Stimulated activated effector memory CD8-positive, alpha-beta T cell treated with anti-CD3 and anti-CD28 coated beads, Interleukin-12 subunit alpha, Interleukin-12 subunit beta, amount 100 ng/mL, for 72 hours (primary cell): ENCODE data around the gene HPCAL4.
A peak's percentile ranks its signal among the peaks of the same experiment; 100 is the strongest.

Experiments
- ATAC-seq: fragments of 150-1000 bp; cut with Tn5 transposase; 2 replicates; pipeline ENCODE4 v1.10.0; 2021
- DNase-seq, 2 donors: peaks; one replicate each; pipeline ENCODE4 v3.0.0; 2021 to 2022; ENCODE audit warnings: low spot score in 2 of 2
- H3K27ac Mint-ChIP-seq: one replicate; pipeline ENCODE4 v1.8.0; 2022; ENCODE audit warnings: mild to moderate bottlenecking, mixed read lengths
- H3K36me3 Mint-ChIP-seq: one replicate; pipeline ENCODE4 v1.8.0; 2022; ENCODE audit warnings: mild to moderate bottlenecking, mixed read lengths
- H3K4me1 Mint-ChIP-seq: one replicate; pipeline ENCODE4 v1.8.0; 2022; ENCODE audit warnings: mixed read lengths
- H3K4me3 Mint-ChIP-seq: one replicate; pipeline ENCODE4 v1.8.0; 2022; ENCODE audit warnings: mild to moderate bottlenecking, mixed read lengths
- H3K9me3 Mint-ChIP-seq: one replicate; pipeline ENCODE4 v1.8.0; 2022; ENCODE audit warnings: mixed read lengths

HPCAL4 gene

DNA sequence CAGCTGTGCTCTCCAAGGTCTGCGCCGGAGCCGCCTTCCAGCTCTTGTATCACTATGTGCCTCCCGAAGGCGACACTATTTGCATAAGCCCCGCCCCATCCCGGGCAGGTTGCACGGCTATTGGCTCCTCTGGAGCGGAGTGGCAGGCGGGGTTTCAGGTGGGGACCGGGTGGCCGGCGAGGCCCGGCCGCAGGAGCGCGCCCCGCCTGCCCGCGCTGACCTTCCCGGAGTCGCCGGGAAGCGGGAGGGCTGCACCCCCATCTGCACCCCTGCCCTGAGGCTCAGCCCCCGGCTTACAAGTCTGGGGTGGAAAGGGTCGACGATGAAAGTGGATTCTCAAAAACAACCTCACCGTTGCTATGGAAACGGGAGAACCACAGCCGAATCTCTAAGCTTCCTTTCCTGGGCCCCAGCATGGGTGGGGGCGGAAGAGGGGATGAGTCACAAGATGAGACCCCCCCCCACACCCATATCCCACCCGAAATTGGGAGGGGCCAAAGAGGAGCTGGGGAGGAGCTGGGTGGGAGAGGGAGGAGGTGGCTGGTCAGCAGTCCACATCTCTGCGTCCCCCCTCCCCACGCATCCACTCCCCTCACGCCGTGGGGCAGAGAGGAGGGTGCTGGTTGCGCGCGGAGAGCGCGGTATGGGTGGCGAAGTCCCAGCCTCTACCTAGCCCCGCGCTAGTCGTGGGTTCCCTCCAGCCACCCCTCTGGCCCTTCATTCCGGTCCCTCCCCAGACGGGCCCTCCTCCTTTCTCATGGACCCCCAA is at the start of gene HPCAL4:
TSS of gene HPCAL4 (minus strand) at position 51 of the 769 bp plus-strand sequence. CDS start 6,830 bp downstream, outside the sequence.
- Mint-ChIP-seq H3K9me3 (no peaks in the 10 kb centered on the region), H3K4me1 (peaks cover 22% of the 10 kb centered on the region), H3K27ac (peak within 1 kb of the TSS; percentile 53), H3K36me3 (no peaks in the 10 kb centered on the region), H3K4me3 (peak within 1 kb of the TSS; percentile 75)
- peak; percentile 70 to 92 for DNase-seq
- ATAC-seq = peak; percentile 95

DNA sequence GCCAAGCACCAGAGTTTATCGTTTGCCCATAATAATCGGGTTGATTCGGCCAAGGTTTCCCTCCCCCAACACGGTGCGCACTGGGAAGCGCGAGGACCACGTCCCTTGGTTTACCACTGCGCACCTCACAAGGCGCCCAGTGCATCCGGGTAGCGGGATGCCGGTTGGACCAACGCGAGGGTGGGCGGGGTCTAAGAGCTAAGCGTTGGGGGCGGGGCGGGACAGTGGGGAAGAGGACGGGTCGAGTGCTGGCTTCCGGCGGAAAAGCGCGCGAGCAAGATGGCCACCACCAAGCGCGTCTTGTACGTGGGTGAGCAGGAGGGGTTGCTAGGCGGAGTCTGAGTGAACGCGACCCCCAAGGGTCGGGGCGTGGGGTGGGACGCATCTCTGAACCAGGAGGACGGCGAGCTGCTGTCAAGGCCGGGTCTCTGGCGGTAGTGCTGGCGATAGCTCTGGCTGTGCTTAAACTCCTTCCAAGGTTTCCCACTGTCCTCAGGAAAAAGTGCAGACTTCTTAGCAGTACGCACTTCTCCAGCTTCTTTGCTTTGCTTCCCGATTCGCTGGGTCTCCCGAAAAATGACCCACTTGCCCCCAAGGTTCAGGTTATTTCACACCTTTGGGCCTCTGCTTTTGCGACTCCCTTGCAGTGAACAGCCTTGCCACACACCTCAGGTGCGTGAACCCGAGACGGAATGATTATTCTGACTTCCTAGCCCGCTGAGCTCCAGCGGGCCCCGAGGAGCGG is 47.6 kb upstream of the HPCAL4 start, which contains the start of gene PPIE:
TSS of gene PPIE (plus strand) at position 261 of the 745 bp plus-strand sequence. CDS start at position 280, 19 bp downstream.
- H3K4me1 Mint-ChIP-seq = peaks cover 38% of the 10 kb centered on the region
- no peaks in the 10 kb centered on the region for H3K9me3 Mint-ChIP-seq
- H3K36me3 Mint-ChIP-seq = peaks cover 43% of the 10 kb centered on the region
- DNase-seq = peak; percentile 78 to 92
- peak; percentile 98 for ATAC-seq
- H3K4me3 Mint-ChIP-seq = peak within 1 kb of the TSS; percentile 89
- H3K27ac Mint-ChIP-seq = peak within 1 kb of the TSS; percentile 95

DNA sequence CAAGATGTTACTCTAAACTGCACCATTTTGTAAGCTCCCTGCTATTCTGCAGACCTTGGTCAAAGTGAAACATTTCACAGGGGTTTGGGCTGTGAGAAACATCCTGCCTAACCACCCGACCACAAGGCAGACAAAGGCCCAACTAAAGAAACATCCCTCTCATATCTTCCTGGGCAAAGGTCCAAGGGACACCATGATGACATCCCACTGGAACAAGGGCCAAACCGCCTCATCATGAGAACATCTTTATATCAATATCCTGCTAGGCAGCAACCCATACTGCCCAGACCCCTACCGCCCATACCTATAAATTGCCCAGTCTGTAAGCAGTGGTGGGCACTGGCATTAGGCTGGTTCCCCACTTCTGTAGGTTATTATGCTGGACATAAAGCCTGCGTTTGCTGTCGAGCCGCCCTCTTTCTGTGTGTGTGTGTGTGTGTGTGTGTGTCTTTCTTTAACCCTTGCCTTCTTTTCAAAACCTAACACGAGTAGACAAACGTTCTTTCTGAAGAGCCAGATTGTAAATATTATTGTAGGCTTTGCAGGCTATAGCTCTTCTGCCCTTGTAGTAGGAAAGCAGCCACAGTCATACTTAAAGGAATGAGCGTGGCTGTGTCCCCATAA is 46.4 kb upstream of the HPCAL4 start:
- no peaks in the 10 kb centered on the region for H3K9me3 Mint-ChIP-seq
- no peak overlapping the region for H3K27ac Mint-ChIP-seq
- ATAC-seq (no peak), DNase-seq (peak in 1 of 2 donors; percentile 59)
- H3K4me1 Mint-ChIP-seq = peaks cover 38% of the 10 kb centered on the region
- peak overlapping the region; percentile 89 for H3K4me3 Mint-ChIP-seq
- peaks cover 32% of the 10 kb centered on the region for H3K36me3 Mint-ChIP-seq

DNA sequence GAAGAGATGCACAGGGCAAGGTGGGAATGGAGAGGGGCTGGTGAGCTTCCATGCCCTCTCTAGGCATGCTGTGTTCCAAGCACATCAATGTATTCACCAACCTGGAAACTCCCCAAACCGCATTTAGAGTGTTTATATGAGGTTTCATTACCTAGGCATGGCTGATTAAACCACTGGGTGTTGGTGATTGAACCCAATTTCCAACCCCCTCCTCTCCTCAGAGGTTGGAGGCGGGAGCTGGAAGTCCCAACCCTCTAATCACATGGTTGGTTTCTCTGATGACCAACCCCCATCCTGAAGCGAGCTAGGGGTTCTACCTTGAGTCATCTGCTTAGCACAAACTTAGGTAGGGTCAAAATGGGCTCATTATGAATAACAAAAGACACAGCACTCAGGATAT is 44.5 kb upstream of the HPCAL4 start:
- DNase-seq (no peak), ATAC-seq (no peak)
- Mint-ChIP-seq H3K27ac (no peak overlapping the region), H3K4me1 (peaks cover 38% of the 10 kb centered on the region), H3K36me3 (peaks cover 13% of the 10 kb centered on the region), H3K9me3 (no peaks in the 10 kb centered on the region), H3K4me3 (no peak overlapping the region)

DNA sequence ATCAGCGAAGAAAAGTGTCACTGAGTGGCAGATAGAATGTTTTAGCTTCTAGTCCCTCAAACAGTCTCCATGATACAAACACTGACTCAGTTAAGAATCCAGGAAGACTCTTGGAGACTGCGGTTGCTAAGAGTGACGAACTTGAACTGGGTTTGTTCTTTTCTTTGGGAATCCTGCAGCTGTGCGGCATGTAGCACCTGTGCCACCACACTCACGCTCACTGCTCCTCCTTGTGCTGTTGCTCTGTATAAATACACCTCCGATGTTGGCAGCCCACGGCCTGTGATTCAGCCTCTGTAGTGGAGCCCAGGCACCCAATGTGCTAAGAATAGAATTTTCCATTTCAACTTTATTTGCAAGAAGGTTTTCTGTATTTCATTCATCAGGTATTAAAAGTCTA is 41.9 kb upstream of the HPCAL4 start:
- ATAC-seq = no peak
- H3K4me3 Mint-ChIP-seq = no peak overlapping the region
- H3K27ac Mint-ChIP-seq = no peak overlapping the region
- DNase-seq = no peak
- H3K4me1 Mint-ChIP-seq = peaks cover 27% of the 10 kb centered on the region
- H3K9me3 Mint-ChIP-seq = no peaks in the 10 kb centered on the region
- H3K36me3 Mint-ChIP-seq = no peaks in the 10 kb centered on the region

DNA sequence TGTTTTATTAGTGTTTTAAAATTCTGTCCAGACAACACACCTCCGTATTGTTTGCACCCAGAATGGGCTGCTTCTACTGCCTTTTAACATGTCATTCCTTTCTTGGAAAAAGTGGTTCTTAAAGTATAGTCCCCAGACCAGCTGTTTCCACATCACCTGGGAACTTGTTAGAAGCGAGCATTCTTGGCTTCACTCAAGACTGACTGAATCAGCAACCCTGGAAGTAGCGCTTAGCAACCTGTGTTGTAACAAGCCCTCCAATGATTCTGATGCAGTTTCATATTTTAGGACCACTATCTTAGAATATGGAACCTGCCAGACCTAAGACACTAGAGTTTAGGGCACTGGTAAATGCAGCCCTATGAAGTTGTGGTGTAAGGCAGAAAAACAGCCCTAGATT is 41.5 kb upstream of the HPCAL4 start:
- H3K36me3 Mint-ChIP-seq = no peaks in the 10 kb centered on the region
- DNase-seq (no peak), ATAC-seq (no peak)
- no peaks in the 10 kb centered on the region for H3K9me3 Mint-ChIP-seq
- no peak overlapping the region for H3K27ac Mint-ChIP-seq
- no peak overlapping the region for H3K4me3 Mint-ChIP-seq
- peaks cover 25% of the 10 kb centered on the region for H3K4me1 Mint-ChIP-seq

DNA sequence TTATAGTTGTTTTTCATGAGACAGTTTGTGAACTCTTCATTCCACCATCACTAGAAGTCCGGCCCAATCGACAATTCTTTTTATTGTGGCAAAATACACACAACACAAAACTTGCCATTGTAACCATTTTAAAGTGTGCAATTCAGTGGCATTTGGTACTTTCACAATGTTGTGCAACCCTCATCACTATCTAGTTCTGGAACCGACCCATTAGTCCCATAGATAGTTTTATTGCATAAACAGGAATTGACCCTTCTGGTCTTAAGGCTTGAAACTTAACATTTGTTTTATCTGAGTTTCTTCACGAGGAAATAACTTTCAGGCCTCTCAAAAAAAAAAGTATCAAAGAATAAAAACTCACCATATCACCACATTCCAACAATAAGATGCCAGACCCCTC is 38.6 kb upstream of the HPCAL4 start:
- ATAC-seq = no peak
- Mint-ChIP-seq H3K4me3 (no peak overlapping the region), H3K4me1 (peaks cover 11% of the 10 kb centered on the region), H3K36me3 (no peaks in the 10 kb centered on the region), H3K27ac (no peak overlapping the region), H3K9me3 (no peaks in the 10 kb centered on the region)
- DNase-seq = no peak

DNA sequence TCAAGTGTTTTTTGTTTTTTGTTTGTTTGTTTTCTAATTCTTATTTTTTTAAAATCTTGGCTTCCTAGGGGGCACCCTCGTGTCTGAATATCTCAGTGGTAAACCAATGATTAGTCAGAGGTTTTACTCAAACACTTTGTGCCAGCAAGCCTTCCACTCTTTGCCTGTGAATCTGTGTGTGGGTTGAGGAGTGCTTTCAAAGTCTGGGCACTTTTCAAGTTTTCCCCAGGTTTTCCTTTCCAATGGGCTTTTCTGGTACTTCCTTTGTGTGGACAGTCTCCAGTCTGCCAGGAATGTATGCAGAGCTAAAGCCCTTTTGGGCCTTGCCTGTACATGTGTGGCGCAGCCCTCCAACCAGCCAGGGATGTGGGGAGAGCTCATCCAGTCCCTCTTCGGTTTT is 37.8 kb upstream of the HPCAL4 start:
- no peak overlapping the region for H3K4me3 Mint-ChIP-seq
- peaks cover 11% of the 10 kb centered on the region for H3K4me1 Mint-ChIP-seq
- no peaks in the 10 kb centered on the region for H3K36me3 Mint-ChIP-seq
- no peaks in the 10 kb centered on the region for H3K9me3 Mint-ChIP-seq
- no peak for DNase-seq
- ATAC-seq = peak; percentile 49
- no peak overlapping the region for H3K27ac Mint-ChIP-seq

DNA sequence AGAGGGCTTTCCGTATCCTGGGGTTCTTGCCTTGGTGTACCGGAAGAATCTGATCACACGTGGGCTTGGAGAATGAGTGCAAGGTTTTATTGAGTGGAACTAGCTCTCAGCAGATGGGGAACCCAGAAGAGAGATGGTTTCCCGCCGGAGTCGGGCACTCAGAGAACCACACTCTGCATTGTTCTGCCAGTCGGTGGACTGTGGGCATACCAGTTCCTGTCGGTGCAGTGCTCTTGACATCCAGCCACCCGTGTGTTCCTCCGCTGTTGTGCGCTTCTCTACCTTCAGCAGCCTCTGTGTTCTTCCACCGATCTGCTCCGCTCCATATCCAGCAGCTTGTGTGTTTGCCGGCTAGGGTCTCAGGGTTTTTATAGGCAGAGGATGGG is 36.7 kb upstream of the HPCAL4 start:
- ATAC-seq = no peak
- Mint-ChIP-seq H3K4me3 (no peak overlapping the region), H3K27ac (no peak overlapping the region), H3K36me3 (no peaks in the 10 kb centered on the region), H3K4me1 (peaks cover 11% of the 10 kb centered on the region), H3K9me3 (no peaks in the 10 kb centered on the region)
- DNase-seq = no peak

DNA sequence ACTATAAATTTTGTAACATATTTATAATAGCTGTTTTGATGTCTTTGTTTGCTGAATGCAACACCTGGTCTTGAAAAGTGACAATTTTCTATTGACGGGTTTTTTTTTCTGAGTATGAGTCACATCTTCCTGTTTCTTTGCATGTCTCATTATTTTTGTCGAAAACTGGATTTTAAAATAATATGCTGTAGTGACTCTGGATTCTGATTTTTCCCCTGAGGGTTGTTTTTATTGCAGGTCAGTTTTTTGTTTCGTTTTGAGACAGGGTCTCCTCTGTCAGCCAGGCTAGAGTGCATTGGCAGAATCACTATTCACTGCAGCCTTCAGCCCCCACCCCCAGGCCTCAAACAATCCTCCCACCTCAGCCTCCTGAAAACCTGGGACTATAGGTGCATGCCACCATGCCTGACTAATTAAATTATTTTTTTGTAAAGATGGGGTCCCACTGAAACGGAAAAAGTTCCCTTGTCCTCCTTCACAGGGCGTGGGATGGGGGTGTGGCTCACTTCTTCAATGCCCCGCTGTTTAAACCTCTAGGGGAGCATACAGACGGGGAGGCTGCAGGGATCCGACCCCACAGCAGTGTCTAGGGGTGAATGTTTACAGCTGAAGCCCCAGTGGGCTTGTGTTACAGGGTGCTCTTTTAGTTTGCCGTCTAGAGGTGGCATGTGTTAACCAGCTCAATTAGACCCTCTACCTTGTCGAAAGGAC is 36.1 kb upstream of the HPCAL4 start:
- no peak for DNase-seq
- Mint-ChIP-seq H3K4me1 (peaks cover 11% of the 10 kb centered on the region), H3K4me3 (no peak overlapping the region), H3K9me3 (no peaks in the 10 kb centered on the region), H3K27ac (no peak overlapping the region), H3K36me3 (no peaks in the 10 kb centered on the region)
- ATAC-seq = no peak

DNA sequence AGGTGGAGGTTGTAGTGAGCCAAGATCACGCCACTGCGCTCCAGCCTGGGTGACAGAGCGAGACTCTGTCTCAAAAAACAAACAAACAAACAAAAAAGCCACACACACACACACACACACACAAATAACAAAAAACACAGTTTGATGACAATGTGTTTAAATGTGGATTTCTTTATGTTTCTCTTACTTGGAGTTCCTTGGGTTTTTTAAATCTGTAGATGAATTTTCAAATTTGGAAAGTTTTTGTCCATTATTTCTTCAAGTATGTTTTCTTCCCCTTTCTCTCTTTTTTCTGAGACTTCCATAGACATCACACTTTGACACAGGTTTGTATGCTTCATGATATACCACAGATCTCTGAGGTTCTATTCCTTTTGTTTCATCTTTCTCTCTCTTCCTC is 35.4 kb upstream of the HPCAL4 start:
- Mint-ChIP-seq H3K36me3 (no peaks in the 10 kb centered on the region), H3K27ac (no peak overlapping the region)
- DNase-seq = no peak

DNA sequence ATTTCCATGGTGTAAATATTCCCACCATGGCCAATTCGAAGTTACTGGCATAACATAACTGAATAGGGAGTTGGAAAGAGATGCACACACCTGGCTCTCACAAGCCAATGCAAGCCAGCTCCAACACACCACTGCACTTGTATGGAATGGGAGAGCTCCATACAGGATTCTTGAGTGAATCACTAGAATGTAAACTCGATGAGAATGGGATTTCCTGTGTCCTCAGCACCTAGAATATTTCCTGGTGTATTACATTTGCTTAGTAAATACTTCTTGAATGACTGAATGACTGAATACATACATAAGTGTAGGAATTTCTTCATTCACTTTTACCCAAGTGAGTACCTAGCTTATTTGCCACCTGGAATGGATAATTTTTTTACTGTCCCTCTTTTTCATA is 31.3 kb upstream of the HPCAL4 start:
- Mint-ChIP-seq H3K9me3 (no peaks in the 10 kb centered on the region), H3K36me3 (no peaks in the 10 kb centered on the region), H3K27ac (no peak overlapping the region), H3K4me1 (no peaks in the 10 kb centered on the region), H3K4me3 (no peak overlapping the region)
- DNase-seq (no peak), ATAC-seq (no peak)

More for the DNA sequence above, 35.4 kb upstream of the HPCAL4 start:
- H3K4me3 Mint-ChIP-seq = no peak overlapping the region
- no peak for ATAC-seq
- H3K4me1 Mint-ChIP-seq = peaks cover 11% of the 10 kb centered on the region
- H3K9me3 Mint-ChIP-seq = no peaks in the 10 kb centered on the region

DNA sequence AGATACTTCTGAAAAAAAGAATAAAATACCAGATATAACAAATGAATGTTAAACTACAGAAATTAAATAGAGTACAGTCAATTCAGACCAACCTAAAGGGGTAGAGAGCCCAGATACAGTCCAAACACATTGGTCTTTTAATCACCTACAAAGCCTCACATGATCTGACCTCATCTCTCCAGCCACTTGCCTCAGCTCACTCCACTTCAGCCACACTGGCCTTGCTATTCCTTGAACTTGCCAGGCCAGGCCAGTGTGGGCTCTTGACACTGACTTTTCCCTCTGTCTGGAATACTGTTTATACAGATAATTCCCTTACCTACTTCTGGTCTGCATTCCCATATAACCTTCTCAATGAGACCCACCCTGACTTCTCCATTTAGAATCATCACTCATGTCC is 30.4 kb upstream of the HPCAL4 start:
- DNase-seq = no peak
- Mint-ChIP-seq H3K4me1 (no peaks in the 10 kb centered on the region), H3K36me3 (no peaks in the 10 kb centered on the region), H3K4me3 (no peak overlapping the region), H3K27ac (no peak overlapping the region), H3K9me3 (no peaks in the 10 kb centered on the region)
- no peak for ATAC-seq

DNA sequence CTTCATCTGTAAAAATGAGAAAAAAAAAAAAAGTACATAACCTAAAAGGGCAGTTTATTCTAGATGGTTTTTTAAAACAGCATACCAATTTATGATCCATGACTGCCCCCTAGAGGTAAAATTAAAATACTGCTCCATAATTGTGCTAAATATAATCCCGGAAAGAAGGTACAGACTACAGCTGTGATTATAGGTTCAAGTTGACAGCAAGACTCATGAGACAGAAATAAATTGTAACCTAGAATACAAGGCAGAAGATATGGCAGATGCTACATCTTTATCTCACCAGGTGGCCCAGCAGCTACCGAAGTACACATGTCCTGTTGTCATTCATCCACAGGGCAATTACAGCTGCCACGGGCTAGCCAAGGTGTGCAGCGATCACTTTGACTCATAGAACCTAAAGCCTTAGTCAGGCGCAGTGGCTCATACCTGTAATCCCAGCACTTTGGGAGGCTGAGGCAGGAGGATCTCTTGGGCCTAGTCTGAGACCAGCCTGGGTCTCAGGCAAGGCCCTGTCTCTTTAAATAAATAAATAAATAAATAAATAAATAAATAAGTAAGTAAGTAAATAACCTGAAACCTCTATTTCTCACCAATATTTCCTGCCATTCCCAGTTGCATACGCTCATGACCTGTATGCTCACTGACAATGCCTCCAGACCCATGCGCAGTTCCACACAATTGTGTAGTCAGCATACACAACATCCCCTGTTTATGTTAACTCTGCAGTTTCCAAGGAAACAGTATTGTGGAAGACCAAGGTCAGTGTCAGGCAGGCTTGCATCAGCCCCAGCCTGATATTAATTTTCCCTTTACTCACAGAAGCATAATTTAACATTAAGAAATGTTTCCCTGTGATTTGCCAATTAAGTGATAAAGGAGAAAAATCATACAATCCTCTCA is 29.1 kb upstream of the HPCAL4 start:
- Mint-ChIP-seq H3K27ac (no peak overlapping the region), H3K36me3 (no peaks in the 10 kb centered on the region), H3K4me3 (no peak overlapping the region), H3K4me1 (no peaks in the 10 kb centered on the region), H3K9me3 (no peaks in the 10 kb centered on the region)
- ATAC-seq (peak; percentile 62), DNase-seq (peak in 1 of 2 donors; percentile 53)
